ENCODE data around the gene HS3ST5. TPM values are rescaled to one million over a fixed set of nuclear protein-coding genes. Genes with fewer than 3 reads are reported as not detected.

HS3ST5 gene
- total and polyA plus RNA-seq, 8 donors = 0.05 to 2.2 TPM; not detected in 6

- Histone ChIP-seq H3K27ac (no peak overlapping the region), H3K36me3 (no peaks in the 10 kb centered on the region), H3K4me3 (no peak overlapping the region), H3K4me1 (no peaks in the 10 kb centered on the region), H3K27me3 (no peaks in the 10 kb centered on the region), H3K9me3 (no peaks in the 10 kb centered on the region)
- intact Hi-C loops (cut with DNase I; ENCODE audit: low total_unique reads) = no loop called here
- TF ChIP-seq POLR2AphosphoS5 (IDR thresholded peaks at IDR 0.05) (no peak), EP300 (IDR thresholded peaks at IDR 0.05) (no peak), POLR2A (IDR thresholded peaks at IDR 0.05) (no peak), CTCF (IDR thresholded peaks at IDR 0.05) (no peak)
- no peak for DNase-seq
- 42 to 63% (median 60%) methylated on average over 6 of the region's 6 CpGs for WGBS, 5 donors
These were observed 60.5 kb downstream of the HS3ST5 start for GRCh38 chr6:114282292-114282691.

- Histone ChIP-seq H3K9me3 (no peaks in the 10 kb centered on the region), H3K36me3 (no peaks in the 10 kb centered on the region), H3K27me3 (no peaks in the 10 kb centered on the region), H3K4me1 (no peaks in the 10 kb centered on the region), H3K27ac (no peak overlapping the region), H3K4me3 (no peak overlapping the region)
- TF ChIP-seq CTCF (IDR thresholded peaks at IDR 0.05) (no peak), EP300 (IDR thresholded peaks at IDR 0.05) (no peak), POLR2A (IDR thresholded peaks at IDR 0.05) (no peak), POLR2AphosphoS5 (IDR thresholded peaks at IDR 0.05) (no peak)
- intact Hi-C loops (cut with DNase I; ENCODE audit: low total_unique reads) = no loop called here
- WGBS, 5 donors = 52 to 65% (median 63%) methylated on average over 3 of the region's 3 CpGs
- no peak for DNase-seq
These were observed 61.3 kb downstream of the HS3ST5 start for GRCh38 chr6:114281496-114281895.

- WGBS, 5 donors = 84 to 94% (median 91%) methylated on average over 7 of the region's 7 CpGs
- TF ChIP-seq POLR2AphosphoS5 (IDR thresholded peaks at IDR 0.05) (no peak), EP300 (IDR thresholded peaks at IDR 0.05) (no peak), CTCF (IDR thresholded peaks at IDR 0.05) (no peak), POLR2A (IDR thresholded peaks at IDR 0.05) (no peak)
- DNase-seq = no peak
- Histone ChIP-seq H3K4me1 (no peaks in the 10 kb centered on the region), H3K36me3 (no peaks in the 10 kb centered on the region), H3K9me3 (no peaks in the 10 kb centered on the region), H3K4me3 (no peak overlapping the region), H3K27ac (no peak overlapping the region), H3K27me3 (no peaks in the 10 kb centered on the region)
- intact Hi-C loops (cut with DNase I; ENCODE audit: low total_unique reads) = no loop called here
These were observed 62.4 kb downstream of the HS3ST5 start for GRCh38 chr6:114280239-114280982.

- Histone ChIP-seq H3K4me3 (no peak overlapping the region), H3K36me3 (no peaks in the 10 kb centered on the region)
- 66 to 82% (median 71%) methylated on average over 2 of the region's 2 CpGs for WGBS, 5 donors
These were observed 65.6 kb downstream of the HS3ST5 start for GRCh38 chr6:114277220-114277619.

More at GRCh38 chr6:114277220-114277619, 65.6 kb downstream of the HS3ST5 start:
- Histone ChIP-seq H3K27ac (no peak overlapping the region), H3K9me3 (no peaks in the 10 kb centered on the region), H3K4me1 (no peaks in the 10 kb centered on the region), H3K27me3 (no peaks in the 10 kb centered on the region)
- no peak for TF ChIP-seq POLR2A (IDR thresholded peaks at IDR 0.05)
- no peak for TF ChIP-seq POLR2AphosphoS5 (IDR thresholded peaks at IDR 0.05)
- no peak for TF ChIP-seq EP300 (IDR thresholded peaks at IDR 0.05)
- no peak for TF ChIP-seq CTCF (IDR thresholded peaks at IDR 0.05)
- intact Hi-C loops (cut with DNase I; ENCODE audit: low total_unique reads) = no loop called here
- no peak for DNase-seq

All from stomach (tissue), 9 donors.